ENCODE measurements around the gene KANK4. TPM values are rescaled to one million over a fixed set of nuclear protein-coding genes. Genes with fewer than 3 reads are reported as not detected.

KANK4 gene
- total RNA-seq, 4 donors from 2014 or later = 0.54 to 0.59 (median 0.56) TPM; not detected in 1

DNA sequence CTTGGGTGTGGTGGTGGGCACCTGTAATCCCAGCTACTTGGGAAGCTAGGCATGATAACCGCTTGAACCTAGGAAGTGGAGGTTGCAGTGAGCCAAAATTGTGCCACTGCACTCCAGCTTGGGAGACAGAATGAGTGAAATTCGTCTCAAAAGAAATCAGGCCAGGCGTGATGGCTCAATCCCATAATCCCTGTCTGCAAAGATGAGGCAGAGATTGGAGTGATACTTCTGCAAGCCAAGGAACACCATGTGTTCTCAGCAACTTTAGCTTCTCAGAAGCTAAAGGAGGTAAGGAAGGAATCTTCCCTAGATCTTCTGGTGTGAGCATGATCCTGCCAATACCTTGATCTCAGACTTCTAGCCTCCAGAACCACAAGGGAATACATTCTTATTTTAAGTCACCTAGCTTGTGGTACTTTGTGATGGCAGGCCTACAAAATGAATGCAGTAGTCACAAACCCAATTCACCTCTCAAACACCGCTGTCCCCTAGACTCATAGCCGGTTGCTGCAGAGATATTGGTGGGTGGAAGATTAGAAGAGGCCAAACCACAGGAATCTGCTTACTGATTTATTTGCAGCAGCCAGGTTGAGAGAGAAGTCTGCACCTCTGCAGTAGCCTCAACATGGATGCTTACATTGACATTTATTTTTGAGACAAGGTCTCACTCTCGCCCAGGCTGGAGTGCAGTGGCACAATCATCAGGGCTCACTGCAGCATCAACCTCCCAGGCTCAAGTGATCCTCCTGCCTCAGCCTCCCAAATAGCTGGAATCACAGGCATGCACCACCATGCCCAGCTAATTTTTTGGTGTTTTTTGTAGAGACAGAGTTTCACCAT, 105.9 kb downstream of the KANK4 start:
- no peaks in the 10 kb centered on the region for H3K27me3 ChIP-seq

DNA sequence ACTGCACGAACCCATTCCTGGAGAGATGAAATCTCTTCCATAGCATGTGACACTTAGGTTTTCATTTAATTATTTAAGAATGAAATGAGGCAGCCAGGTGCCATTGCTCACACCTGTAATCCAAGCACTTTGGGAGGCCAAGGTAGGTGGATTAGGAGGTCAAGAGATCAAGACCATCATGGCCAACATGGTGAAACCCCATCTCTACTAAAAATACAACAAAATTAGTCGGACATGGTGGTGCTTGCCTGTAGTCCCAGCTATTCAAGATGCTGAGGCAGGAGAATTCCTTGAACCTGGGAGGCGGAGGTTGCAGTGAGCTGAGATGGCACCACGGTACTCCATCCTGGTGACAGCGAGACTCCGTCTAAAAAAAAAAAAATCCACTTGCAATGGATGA, 106.8 kb downstream of the KANK4 start:
- H3K36me3 ChIP-seq = no peaks in the 10 kb centered on the region
- intact Hi-C loops (cut with DNase I) = no loop called here
- H3K4me3 ChIP-seq (replicated peaks in 1 of 3) = no peak overlapping the region
- no peak for DNase-seq
- no peaks in the 10 kb centered on the region for H3K9me3 ChIP-seq
- H3K27ac ChIP-seq = no peak overlapping the region
- TF ChIP-seq, protein P1, sequence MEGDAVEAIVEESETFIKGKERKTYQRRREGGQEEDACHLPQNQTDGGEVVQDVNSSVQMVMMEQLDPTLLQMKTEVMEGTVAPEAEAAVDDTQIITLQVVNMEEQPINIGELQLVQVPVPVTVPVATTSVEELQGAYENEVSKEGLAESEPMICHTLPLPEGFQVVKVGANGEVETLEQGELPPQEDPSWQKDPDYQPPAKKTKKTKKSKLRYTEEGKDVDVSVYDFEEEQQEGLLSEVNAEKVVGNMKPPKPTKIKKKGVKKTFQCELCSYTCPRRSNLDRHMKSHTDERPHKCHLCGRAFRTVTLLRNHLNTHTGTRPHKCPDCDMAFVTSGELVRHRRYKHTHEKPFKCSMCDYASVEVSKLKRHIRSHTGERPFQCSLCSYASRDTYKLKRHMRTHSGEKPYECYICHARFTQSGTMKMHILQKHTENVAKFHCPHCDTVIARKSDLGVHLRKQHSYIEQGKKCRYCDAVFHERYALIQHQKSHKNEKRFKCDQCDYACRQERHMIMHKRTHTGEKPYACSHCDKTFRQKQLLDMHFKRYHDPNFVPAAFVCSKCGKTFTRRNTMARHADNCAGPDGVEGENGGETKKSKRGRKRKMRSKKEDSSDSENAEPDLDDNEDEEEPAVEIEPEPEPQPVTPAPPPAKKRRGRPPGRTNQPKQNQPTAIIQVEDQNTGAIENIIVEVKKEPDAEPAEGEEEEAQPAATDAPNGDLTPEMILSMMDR (IDR thresholded peaks at IDR 0.05) = no peak
- TF ChIP-seq POLR2A (IDR thresholded peaks at IDR 0.05) = no peak
- no peaks in the 10 kb centered on the region for H3K4me1 ChIP-seq
- 95% methylated on average over 6 of the region's 6 CpGs for WGBS, 2 donors
- no peaks in the 10 kb centered on the region for H3K27me3 ChIP-seq

More for the DNA sequence above, 105.9 kb downstream of the KANK4 start:
- no peak overlapping the region for H3K27ac ChIP-seq
- DNase-seq = no peak
- H3K9me3 ChIP-seq = no peaks in the 10 kb centered on the region
- H3K4me3 ChIP-seq (replicated peaks in 1 of 3) = no peak overlapping the region
- TF ChIP-seq, protein P1 (IDR thresholded peaks at IDR 0.05) = no peak
- no peak for TF ChIP-seq POLR2A (IDR thresholded peaks at IDR 0.05)
- intact Hi-C loops (cut with DNase I) = no loop called here
- H3K36me3 ChIP-seq = no peaks in the 10 kb centered on the region
- no peaks in the 10 kb centered on the region for H3K4me1 ChIP-seq
- 89 to 90% methylated on average over 6 of the region's 6 CpGs for WGBS, 2 donors

DNA sequence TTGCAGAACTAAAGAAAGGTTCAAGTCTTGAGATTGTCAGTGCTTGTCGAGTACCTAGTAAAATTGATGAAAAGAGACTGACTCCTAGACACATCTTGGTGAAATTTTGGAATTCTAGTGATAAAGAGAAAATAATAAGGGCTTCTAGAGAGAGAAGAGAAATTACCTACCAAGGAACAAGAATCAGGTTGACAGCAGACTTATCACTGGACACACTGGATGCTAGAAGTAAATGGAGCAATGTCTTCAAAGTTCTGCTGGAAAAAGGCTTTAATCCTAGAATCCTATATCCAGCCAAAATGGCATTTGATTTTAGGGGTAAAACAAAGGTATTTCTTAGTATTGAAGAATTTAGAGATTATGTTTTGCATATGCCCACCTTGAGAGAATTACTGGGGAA, 108.3 kb downstream of the KANK4 start:
- Histone ChIP-seq H3K4me3 (replicated peaks in 1 of 3) (no peak overlapping the region), H3K27me3 (no peaks in the 10 kb centered on the region), H3K4me1 (no peaks in the 10 kb centered on the region), H3K9me3 (no peaks in the 10 kb centered on the region), H3K36me3 (no peaks in the 10 kb centered on the region), H3K27ac (no peak overlapping the region)
- no peak for DNase-seq
- TF ChIP-seq POLR2A (IDR thresholded peaks at IDR 0.05) = no peak
- TF ChIP-seq, protein P1 (IDR thresholded peaks at IDR 0.05) = no peak
- intact Hi-C loops (cut with DNase I) = no loop called here
- WGBS, 2 donors = 96 to 98% methylated on average over 1 of the region's 1 CpG

DNA sequence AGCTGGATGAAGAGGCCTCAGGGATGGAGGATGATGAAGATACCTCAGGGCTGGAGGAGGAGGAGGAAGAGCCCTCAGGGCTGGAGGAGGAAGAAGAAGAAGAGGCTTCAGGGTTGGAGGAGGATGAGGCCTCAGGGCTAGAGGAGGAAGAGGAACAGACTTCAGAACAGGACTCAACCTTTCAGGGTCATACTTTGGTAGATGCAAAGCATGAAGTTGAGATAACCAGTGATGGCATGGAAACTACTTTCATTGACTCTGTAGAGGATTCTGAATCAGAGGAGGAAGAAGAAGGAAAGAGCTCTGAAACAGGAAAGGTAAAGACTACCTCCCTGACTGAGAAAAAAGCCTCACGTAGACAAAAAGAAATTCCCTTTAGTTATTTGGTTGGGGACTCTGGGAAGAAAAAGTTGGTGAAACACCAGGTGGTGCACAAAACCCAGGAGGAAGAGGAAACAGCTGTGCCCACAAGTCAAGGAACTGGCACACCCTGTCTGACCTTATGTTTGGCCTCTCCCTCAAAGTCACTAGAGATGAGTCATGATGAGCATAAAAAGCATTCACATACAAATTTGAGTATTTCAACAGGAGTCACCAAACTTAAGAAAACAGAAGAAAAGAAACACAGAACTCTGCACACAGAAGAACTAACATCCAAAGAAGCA, 109.2 kb downstream of the KANK4 start:
- no peaks in the 10 kb centered on the region for H3K4me1 ChIP-seq
- DNase-seq = no peak
- H3K27me3 ChIP-seq = no peaks in the 10 kb centered on the region
- no peak overlapping the region for H3K4me3 ChIP-seq (replicated peaks in 1 of 3)
- no peak for TF ChIP-seq POLR2A (IDR thresholded peaks at IDR 0.05)
- TF ChIP-seq, protein P1 (IDR thresholded peaks at IDR 0.05) = no peak
- intact Hi-C loops (cut with DNase I) = no loop called here
- H3K9me3 ChIP-seq = no peaks in the 10 kb centered on the region
- H3K36me3 ChIP-seq = no peaks in the 10 kb centered on the region
- WGBS, 2 donors = 69 to 81% methylated on average over 1 of the region's 1 CpG
- no peak overlapping the region for H3K27ac ChIP-seq

DNA sequence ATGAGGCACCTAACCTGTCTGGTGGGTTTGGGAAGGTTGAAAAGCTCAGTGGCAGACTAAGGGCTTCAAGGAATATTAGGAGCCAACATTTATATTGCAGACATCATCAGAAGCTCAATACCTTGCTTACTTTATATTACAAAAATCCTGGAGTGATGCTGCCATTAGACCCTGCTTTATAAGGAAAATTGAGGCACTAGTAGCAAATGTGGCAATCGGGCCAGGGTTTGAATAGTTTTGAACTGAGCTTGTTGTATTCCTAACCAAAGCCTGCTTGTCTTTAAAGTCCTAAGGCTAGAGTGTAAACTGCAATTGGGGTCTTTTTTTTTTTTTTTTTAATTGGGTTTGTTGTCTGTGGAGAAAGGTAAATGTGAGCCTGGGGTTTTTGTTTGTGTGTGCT, 110.3 kb downstream of the KANK4 start:
- no peak overlapping the region for H3K27ac ChIP-seq
- H3K4me3 ChIP-seq (replicated peaks in 1 of 3) = no peak overlapping the region
- H3K4me1 ChIP-seq = no peaks in the 10 kb centered on the region
- H3K9me3 ChIP-seq = no peaks in the 10 kb centered on the region
- DNase-seq = no peak
- TF ChIP-seq POLR2A (IDR thresholded peaks at IDR 0.05) = no peak
- TF ChIP-seq, protein P1 (IDR thresholded peaks at IDR 0.05) = no peak
- 35% methylated on average over 1 of the region's 1 CpG for WGBS, 2 donors
- no peaks in the 10 kb centered on the region for H3K27me3 ChIP-seq
- no peaks in the 10 kb centered on the region for H3K36me3 ChIP-seq
- intact Hi-C loops (cut with DNase I) = no loop called here
